Fibroblast of skin of back (primary cell): Measurements from ENCODE around the gene L3MBTL1.
A peak's percentile ranks its signal among the peaks of the same experiment; 100 is the strongest.

ENCODE experiments used
- DNase-seq: peaks from one replicate; pipeline ENCODE4 v3.0.0-alpha.2; 2013

L3MBTL1 gene

GRCh38 chr20:43590392-43591303 is 83.2 kb downstream of the L3MBTL1 start, which contains the start of gene IFT52:
Gene IFT52 (plus strand): TSS chr20:43590937. CDS start chr20:43594699, 3,762 bp downstream.
- peak; percentile 91 for DNase-seq
